Cardiac fibroblast (primary cell): Measurements from ENCODE around the gene RFX2.

ENCODE experiments used
- DNase-seq, 2 donors: peaks; one replicate each; pipeline versions ENCODE4 v3.0.0 to v3.0.0-alpha.2; 2010; ENCODE audit warnings: low read depth in 2 of 2
- H3K4me3 ChIP-seq, 2 donors: replicated peaks in 1 of 2; 1 replicate in 1 of 2; 2 replicates in 1 of 2; pipeline ENCODE4 v1.5.1; 2011; ENCODE audit warnings: low read depth in 2 of 2, low read length in 2 of 2, mild to moderate bottlenecking in 2 of 2, moderate library complexity in 1 of 2
- TF ChIP-seq, protein P1 (sequence below): IDR thresholded peaks from one replicate; pipeline ENCODE4 v1.5.1; 2011; ENCODE audit warnings: low read depth, mild to moderate bottlenecking, low read length, inconsistent platforms

RFX2 gene

DNA sequence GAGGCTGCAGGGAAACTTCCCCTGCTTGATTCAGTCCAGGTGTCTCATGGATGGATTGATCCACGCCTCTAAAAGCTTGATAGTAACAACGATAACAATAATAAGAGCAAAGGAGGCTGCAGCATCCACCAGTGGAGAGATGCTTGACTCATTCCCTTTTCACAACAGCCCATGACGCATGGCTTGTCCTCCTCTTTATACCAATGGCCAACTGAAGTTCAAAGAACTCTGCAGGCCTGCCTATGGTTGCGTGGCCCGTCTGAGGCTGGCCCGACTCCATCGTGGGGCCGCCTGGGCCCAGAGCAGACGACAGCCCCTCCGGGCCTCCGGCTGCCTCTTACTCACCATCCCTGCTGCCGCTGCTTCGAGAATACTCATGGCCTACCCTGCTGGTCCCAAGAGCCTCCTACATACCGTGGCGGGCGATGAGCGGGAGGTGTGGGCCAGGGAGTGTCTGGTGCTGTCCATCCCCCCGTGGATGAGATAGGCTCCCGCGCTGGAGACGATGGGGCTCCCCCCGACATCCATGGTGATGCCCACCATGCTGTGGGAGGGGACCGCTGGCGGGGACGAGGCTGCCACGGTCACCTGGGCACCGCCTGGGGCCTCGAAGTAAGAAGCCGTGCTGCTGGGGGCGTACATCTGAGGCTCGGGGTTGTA is 70.6 kb downstream of the RFX2 start:
- no peak for DNase-seq
- H3K4me3 ChIP-seq, result no peak overlapping the region
- TF ChIP-seq, protein P1, sequence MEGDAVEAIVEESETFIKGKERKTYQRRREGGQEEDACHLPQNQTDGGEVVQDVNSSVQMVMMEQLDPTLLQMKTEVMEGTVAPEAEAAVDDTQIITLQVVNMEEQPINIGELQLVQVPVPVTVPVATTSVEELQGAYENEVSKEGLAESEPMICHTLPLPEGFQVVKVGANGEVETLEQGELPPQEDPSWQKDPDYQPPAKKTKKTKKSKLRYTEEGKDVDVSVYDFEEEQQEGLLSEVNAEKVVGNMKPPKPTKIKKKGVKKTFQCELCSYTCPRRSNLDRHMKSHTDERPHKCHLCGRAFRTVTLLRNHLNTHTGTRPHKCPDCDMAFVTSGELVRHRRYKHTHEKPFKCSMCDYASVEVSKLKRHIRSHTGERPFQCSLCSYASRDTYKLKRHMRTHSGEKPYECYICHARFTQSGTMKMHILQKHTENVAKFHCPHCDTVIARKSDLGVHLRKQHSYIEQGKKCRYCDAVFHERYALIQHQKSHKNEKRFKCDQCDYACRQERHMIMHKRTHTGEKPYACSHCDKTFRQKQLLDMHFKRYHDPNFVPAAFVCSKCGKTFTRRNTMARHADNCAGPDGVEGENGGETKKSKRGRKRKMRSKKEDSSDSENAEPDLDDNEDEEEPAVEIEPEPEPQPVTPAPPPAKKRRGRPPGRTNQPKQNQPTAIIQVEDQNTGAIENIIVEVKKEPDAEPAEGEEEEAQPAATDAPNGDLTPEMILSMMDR, result no peak

DNA sequence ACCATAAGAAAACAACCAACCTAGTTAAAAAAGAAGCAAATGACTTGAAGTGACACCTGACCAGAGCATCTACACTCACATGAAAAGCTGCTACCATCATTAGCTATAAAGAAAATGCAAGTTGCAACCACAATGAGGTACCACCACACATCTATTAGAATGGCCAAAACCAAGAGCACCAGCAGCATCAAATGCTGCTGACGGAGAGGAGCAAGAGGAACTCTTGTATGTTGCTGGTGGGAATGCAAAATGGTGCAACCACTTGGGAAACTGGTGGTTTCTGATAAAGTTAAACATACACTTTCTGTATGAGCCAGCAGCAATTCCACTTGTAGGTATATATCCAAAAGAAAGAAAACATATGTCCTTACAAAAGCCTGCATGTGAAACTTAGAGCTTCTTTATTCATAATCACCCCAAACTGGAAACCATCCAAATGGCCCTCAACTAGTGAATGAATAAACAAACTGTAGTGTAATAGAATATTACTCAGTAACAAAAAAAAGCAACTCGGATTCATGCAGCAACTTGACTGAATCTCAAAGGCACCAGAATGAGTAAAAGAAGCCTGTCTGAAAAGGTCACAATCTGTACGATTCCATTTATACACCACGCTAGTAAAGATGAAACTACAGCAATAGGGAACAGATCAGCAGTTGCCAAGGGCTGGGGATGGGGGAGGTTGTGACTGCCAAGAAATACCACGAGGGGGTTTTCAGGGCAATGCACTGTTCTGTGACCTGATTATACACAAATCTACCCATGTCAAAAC is 71.5 kb downstream of the RFX2 start:
- DNase-seq, result no peak
- H3K4me3 ChIP-seq, result no peak overlapping the region
- TF ChIP-seq, protein P1, result no peak

DNA sequence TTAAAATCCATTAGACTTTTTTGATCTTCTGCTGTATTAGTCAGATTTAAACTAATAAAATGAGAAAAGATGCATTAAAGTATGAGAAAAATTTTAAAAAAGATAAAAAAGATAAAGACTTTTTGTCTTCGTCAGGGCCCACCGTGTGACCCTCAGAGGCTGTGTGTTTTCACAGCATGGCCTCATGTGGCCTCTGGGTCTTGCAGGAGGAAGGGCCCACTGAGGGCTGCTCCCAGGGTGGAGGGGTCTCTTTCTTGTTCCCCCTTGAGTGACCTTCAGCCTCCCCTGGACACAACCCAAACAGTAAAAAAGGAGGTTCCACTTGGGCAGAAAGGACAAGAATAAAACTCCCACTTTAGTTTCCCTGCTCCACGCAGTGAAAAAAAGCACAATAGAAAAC is 75.3 kb downstream of the RFX2 start:
- H3K4me3 ChIP-seq, result no peak overlapping the region
- no peak for DNase-seq
- TF ChIP-seq, protein P1, result no peak

DNA sequence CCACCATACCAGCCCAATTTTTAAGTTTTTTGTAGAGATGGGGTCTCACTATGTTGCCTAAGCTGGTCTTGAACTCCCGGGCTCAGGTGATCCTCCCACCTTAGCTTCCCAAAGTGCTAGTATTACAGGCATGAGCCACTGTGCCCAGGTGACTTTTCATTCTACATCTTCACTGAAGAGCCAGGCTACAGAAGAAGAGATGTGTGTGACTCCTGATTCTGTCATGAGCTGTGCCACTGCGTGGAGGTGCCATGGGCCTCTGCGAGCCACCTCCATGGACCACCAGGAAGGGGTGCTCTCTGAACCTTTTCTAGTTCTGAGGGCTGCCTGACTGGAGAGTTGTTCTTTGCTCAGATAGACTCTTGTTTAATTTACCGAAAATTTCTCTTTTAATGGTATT is 75.8 kb downstream of the RFX2 start:
- DNase-seq, result no peak
- no peak overlapping the region for H3K4me3 ChIP-seq
- TF ChIP-seq, protein P1, result no peak

DNA sequence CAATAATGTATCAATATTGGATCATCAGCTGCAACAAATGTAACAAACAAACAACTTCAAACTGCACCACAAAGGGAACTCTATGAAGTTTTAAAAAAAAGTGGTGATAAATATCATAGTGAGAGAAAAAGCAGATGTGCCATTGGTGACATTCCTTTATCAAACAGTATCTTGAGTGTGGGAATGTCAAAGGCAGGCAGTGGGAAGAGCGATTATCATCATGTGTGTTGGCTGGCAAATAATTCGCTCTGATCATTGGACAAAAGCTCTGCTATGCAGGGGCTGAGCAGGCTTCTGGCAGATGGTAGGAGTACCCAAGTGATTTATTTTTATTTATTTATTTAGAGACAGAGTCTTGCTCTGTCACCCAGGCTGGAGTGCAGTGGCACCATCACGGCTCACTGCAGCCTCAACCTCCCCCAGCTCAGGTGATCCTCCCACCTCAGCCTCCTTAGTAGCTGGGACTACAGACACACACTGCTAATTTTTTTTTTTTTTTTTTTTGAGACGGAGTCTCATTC is 76.5 kb downstream of the RFX2 start:
- TF ChIP-seq, protein P1, result no peak
- DNase-seq, result no peak
- H3K4me3 ChIP-seq, result no peak overlapping the region

DNA sequence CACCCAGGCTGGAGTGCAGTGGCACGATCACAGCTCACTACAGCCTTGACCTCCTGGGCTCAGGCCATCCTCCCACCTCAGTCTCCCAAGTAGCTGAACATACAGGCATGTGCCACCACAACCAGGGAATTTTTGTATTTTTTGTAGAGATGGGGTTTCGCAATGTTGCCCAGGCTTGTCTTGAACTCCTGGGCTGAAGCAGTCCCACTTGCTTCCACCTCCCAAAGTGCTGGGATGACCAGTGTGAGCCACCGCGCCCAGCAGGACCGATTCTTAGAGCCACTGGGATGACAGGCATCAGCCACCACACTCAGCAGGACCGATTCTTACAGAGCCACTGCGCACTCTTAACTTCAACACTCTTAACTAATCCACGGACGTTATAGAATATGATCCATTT is 77.5 kb downstream of the RFX2 start:
- TF ChIP-seq, protein P1, result no peak
- DNase-seq, result no peak
- no peak overlapping the region for H3K4me3 ChIP-seq
